Left lung (tissue), 10 donors: ENCODE measurements around the gene XAF1. TPM values are rescaled to one million over a fixed set of nuclear protein-coding genes. Genes with fewer than 3 reads are reported as not detected.
"Not testable (repeated sequence)": the region's sequence is repeated elsewhere in the genome, so short reads cannot be mapped to it uniquely, and the experiment has no call there.

Experiments used
- ATAC-seq: fragments of 200-7000 bp; cut with Tn5 transposase; one replicate; pipeline ENCODE4 v1.9.1; 2020; ENCODE audit warnings: moderate library complexity
- DNase-seq, 4 donors: peaks; one replicate each; pipeline ENCODE4 v3.0.0-alpha.2; 2013 to 2020
- H3K27ac ChIP-seq, 2 donors: fragments of 200-600 bp; sonication (generic) in 1 of 2; one replicate each; pipeline versions ENCODE4 v1.5.0 to v1.8.0; 2020 to 2021
- H3K27me3 ChIP-seq, 2 donors: fragments of 200-600 bp; sonication (generic) in 1 of 2; one replicate each; pipeline versions ENCODE4 v1.5.0 to v1.8.0; 2020 to 2021
- H3K36me3 ChIP-seq, 2 donors: fragments of 200-600 bp; sonication (generic) in 1 of 2; one replicate each; pipeline versions ENCODE4 v1.5.0 to v1.8.0; 2020 to 2021
- H3K4me1 ChIP-seq, 2 donors: fragments of 200-600 bp; one replicate each; pipeline ENCODE4 v1.8.0; 2021
- H3K4me3 ChIP-seq, 2 donors: fragments of 200-600 bp; sonication (generic) in 1 of 2; one replicate each; pipeline versions ENCODE4 v1.5.0 to v1.8.0; 2020 to 2021; ENCODE audit warnings: mild to moderate bottlenecking in 1 of 2
- H3K9me3 ChIP-seq, 2 donors: fragments of 200-600 bp; sonication (generic) in 1 of 2; one replicate each; pipeline versions ENCODE4 v1.5.0 to v1.8.0; 2020 to 2021
- CTCF ChIP-seq, 2 donors: fragments of 200-600 bp; sonication (generic) in 1 of 2; IDR thresholded peaks; one replicate each; pipeline versions ENCODE4 v1.5.0 to v1.8.0; 2021; ENCODE audit warnings: antibody characterized with exemption in 2 of 2
- intact Hi-C, 2 donors: fragments of 100-400 bp; cut with DNase I; formaldehyde crosslinking; loops; one replicate each; pipeline versions ENCODE4 v1.11.2 to v1.14.2; 2022
- polyA plus RNA-seq, 6 donors: library from polyadenylated mRNA; unstranded; fragments of 120-200 nt; gene quantifications; one replicate each; pipeline ENCODE4 v1.2.1, GENCODE V29; 2013; ENCODE audit not compliant: insufficient read length in 6 of 6
- total RNA-seq, 2 donors: library from RNA; stranded (reverse); fragmentation: NEBNext Ultra II Directional; extraction: Animal tissue kit (Norgen Biotek cat#: 25700); gene quantifications; one replicate each; pipeline ENCODE4 v1.2.1, GENCODE V29; 2021
- donor health status: DM: no; HTN: yes; CAD: no.
- donor health status: DM: no; HTN: no; CAD: no.

The XAF1 gene
- total and polyA plus RNA-seq, 8 donors, result 19.8 to 63.0 (median 30.3) TPM

- H3K27ac ChIP-seq, result no peak overlapping the region
- no peak overlapping the region for H3K4me3 ChIP-seq
- intact Hi-C loops, result no loop called here
- no peaks in the 10 kb centered on the region for H3K9me3 ChIP-seq
- TF ChIP-seq CTCF (IDR thresholded peaks at IDR 0.05), result no peak
- DNase-seq (no peak), ATAC-seq (no peak)
- H3K4me1 ChIP-seq, result no peaks in the 10 kb centered on the region
- H3K36me3 ChIP-seq, result no peaks in the 10 kb centered on the region
- H3K27me3 ChIP-seq, result peaks cover 3 to 61% of the 10 kb centered on the region in 2 donors
Observed at GRCh38 chr17:6721744-6722143, 34.1 kb upstream of the XAF1 start.

GRCh38 chr17:6724009-6724408, 31.8 kb upstream of the XAF1 start:
- DNase-seq (no peak), ATAC-seq (no peak)
- Histone ChIP-seq H3K4me1 (no peaks in the 10 kb centered on the region), H3K9me3 (no peaks in the 10 kb centered on the region), H3K27ac (no peak overlapping the region), H3K36me3 (no peaks in the 10 kb centered on the region), H3K27me3 (peaks cover 3 to 45% of the 10 kb centered on the region in 2 donors), H3K4me3 (no peak overlapping the region)
- TF ChIP-seq CTCF (IDR thresholded peaks at IDR 0.05), result no peak
- intact Hi-C loops, result no loop called here

- intact Hi-C loops, result no loop called here
- TF ChIP-seq CTCF (IDR thresholded peaks at IDR 0.05), result no peak
- no peaks in the 10 kb centered on the region for H3K9me3 ChIP-seq
- ATAC-seq, result no peak
- no peaks in the 10 kb centered on the region for H3K36me3 ChIP-seq
- no peak overlapping the region for H3K4me3 ChIP-seq
- no peaks in the 10 kb centered on the region for H3K27me3 ChIP-seq
- no peak overlapping the region for H3K27ac ChIP-seq
- no peak for DNase-seq
- H3K4me1 ChIP-seq, result no peaks in the 10 kb centered on the region
Observed at GRCh38 chr17:6729531-6729930, 26.3 kb upstream of the XAF1 start.

- DNase-seq, H3K27me3 ChIP-seq, H3K4me1 ChIP-seq, H3K4me3 ChIP-seq, ATAC-seq, H3K9me3 ChIP-seq, intact Hi-C loops, H3K36me3 ChIP-seq, H3K27ac ChIP-seq: not testable (repeated sequence)
Observed at GRCh38 chr17:6746665-6747064, 9.2 kb upstream of the XAF1 start.

- Histone ChIP-seq H3K27me3 (no peaks in the 10 kb centered on the region), H3K27ac (no peak overlapping the region), H3K9me3 (no peaks in the 10 kb centered on the region), H3K36me3 (no peaks in the 10 kb centered on the region), H3K4me1 (peaks cover 7 to 22% of the 10 kb centered on the region in 2 donors), H3K4me3 (no peak overlapping the region)
- intact Hi-C loops, result no loop called here
- TF ChIP-seq CTCF (IDR thresholded peaks at IDR 0.05), result no peak
- ATAC-seq (no peak), DNase-seq (no peak)
Observed at GRCh38 chr17:6748617-6749016, 7.2 kb upstream of the XAF1 start.

GRCh38 chr17:6749519-6749918, 6.3 kb upstream of the XAF1 start:
- H3K4me1 ChIP-seq, result peaks cover 7 to 28% of the 10 kb centered on the region in 2 donors
- DNase-seq (no peak), ATAC-seq (no peak)
- no peak for TF ChIP-seq CTCF (IDR thresholded peaks at IDR 0.05)
- no peaks in the 10 kb centered on the region for H3K36me3 ChIP-seq
- no peak overlapping the region for H3K4me3 ChIP-seq
- no peak overlapping the region for H3K27ac ChIP-seq
- H3K9me3 ChIP-seq, result no peaks in the 10 kb centered on the region
- H3K27me3 ChIP-seq, result no peaks in the 10 kb centered on the region
- intact Hi-C loops, result no loop called here
